Smooth muscle cell (in vitro differentiated cells): ENCODE measurements around the gene CLRN3. TPM values are rescaled to one million over a fixed set of nuclear protein-coding genes. Genes with fewer than 3 reads are reported as not detected.

Experiments
- DNase-seq: peaks from one replicate; lab custom pipeline; 2025; ENCODE audit not compliant: unreplicated experiment; lab: John Stamatoyannopoulos, UW
- H2AFZ ChIP-seq: fragments of 200-600 bp; sonication (generic); 2 replicates; pipeline ENCODE4 v1.6.0; 2016; ENCODE audit warnings: antibody characterized with exemption, low read depth, mild to moderate bottlenecking
- H3F3A ChIP-seq: fragments of 200-600 bp; sonication (generic); 2 replicates; pipeline ENCODE4 v1.6.0; 2017; ENCODE audit warnings: antibody characterized with exemption, low read depth
- H3K27ac ChIP-seq: fragments of 200-600 bp; sonication (generic); 2 replicates; pipeline ENCODE4 v1.5.1; 2016; ENCODE audit warnings: low read depth, mild to moderate bottlenecking
- H3K27me3 ChIP-seq: fragments of 200-600 bp; sonication (generic); 2 replicates; pipeline ENCODE4 v1.6.1; 2016; ENCODE audit warnings: low read depth, mild to moderate bottlenecking
- H3K36me3 ChIP-seq: fragments of 200-600 bp; sonication (generic); 2 replicates; pipeline ENCODE4 v1.5.1; 2016; ENCODE audit warnings: low read depth
- H3K4me1 ChIP-seq: fragments of 200-600 bp; sonication (generic); 2 replicates; pipeline ENCODE4 v1.5.1; 2016; ENCODE audit warnings: low read depth
- H3K4me2 ChIP-seq: fragments of 200-600 bp; sonication (generic); 2 replicates; pipeline ENCODE4 v1.6.0; 2016; ENCODE audit warnings: mild to moderate bottlenecking
- H3K4me3 ChIP-seq: fragments of 200-600 bp; sonication (generic); 2 replicates; pipeline ENCODE4 v1.5.1; 2016; ENCODE audit warnings: mild to moderate bottlenecking
- H3K79me2 ChIP-seq: fragments of 200-600 bp; sonication (generic); 2 replicates; pipeline ENCODE4 v1.6.0; 2016; ENCODE audit warnings: low read depth, mild to moderate bottlenecking
- H3K9ac ChIP-seq: fragments of 200-600 bp; sonication (generic); 2 replicates; pipeline ENCODE4 v1.6.0; 2016; ENCODE audit warnings: low read depth
- H3K9me3 ChIP-seq: fragments of 200-600 bp; sonication (generic); replicated peaks from 2 replicates; pipeline ENCODE4 v1.5.1; 2016; ENCODE audit warnings: low read depth
- H4K20me1 ChIP-seq: fragments of 200-600 bp; sonication (generic); 2 replicates; pipeline ENCODE4 v1.6.0; 2016; ENCODE audit warnings: low read depth
- CTCF ChIP-seq: fragments of 200-600 bp; sonication (generic); IDR thresholded peaks from 2 replicates; pipeline ENCODE4 v1.5.1; 2017; ENCODE audit warnings: borderline replicate concordance, mild to moderate bottlenecking, antibody characterized with exemption; ENCODE audit not compliant: insufficient read depth, poor library complexity, severe bottlenecking
- WGBS: methylation state at CpG from one replicate; pipeline ENCODE4 v1.1.7; 2016; ENCODE audit warnings: low lambda C conversion rate; 5-methylcytosine and 5-hydroxymethylcytosine counted together
- polyA plus RNA-seq: library from polyadenylated mRNA; unstranded; fragments of >200 nt; fragmentation: Nextera tagmentation; extraction: Ambion mirVana; gene quantifications from 2 replicates; pipeline ENCODE4 v1.2.1, GENCODE V29; 2016
- total RNA-seq: library from RNA; depleted of rRNA; stranded (reverse); fragments of >200 nt; gene quantifications from 2 replicates; pipeline ENCODE4 v1.2.3, GENCODE V29; 2014

Gene CLRN3
- total and polyA plus RNA-seq, 2 experiments from 2014 or later: not detected

GRCh38 chr10:127903789-127904188, 11.0 kb upstream of the CLRN3 start:
- no peaks in the 10 kb centered on the region for H3K9me3 ChIP-seq
- no peak overlapping the region for H3K4me3 ChIP-seq
- H3K79me2 ChIP-seq: no peaks in the 10 kb centered on the region
- H4K20me1 ChIP-seq: no peaks in the 10 kb centered on the region
- H3K36me3 ChIP-seq: no peaks in the 10 kb centered on the region
- no peak overlapping the region for H3K4me2 ChIP-seq
- peaks cover 4% of the 10 kb centered on the region for H3K4me1 ChIP-seq
- TF ChIP-seq CTCF: no peak
- DNase-seq: no peak
- H2AFZ ChIP-seq: no peak overlapping the region
- H3K27me3 ChIP-seq: no peaks in the 10 kb centered on the region
- no peak overlapping the region for H3K27ac ChIP-seq
- no peaks in the 10 kb centered on the region for H3F3A ChIP-seq
- H3K9ac ChIP-seq: no peak overlapping the region
- WGBS: 85% methylated on average over 5 of the region's 5 CpGs

GRCh38 chr10:127899766-127900387, 7.1 kb upstream of the CLRN3 start:
- no peak for DNase-seq
- Histone ChIP-seq H3K9me3 (no peaks in the 10 kb centered on the region), H2AFZ (no peak overlapping the region), H3K4me1 (no peaks in the 10 kb centered on the region), H4K20me1 (no peaks in the 10 kb centered on the region), H3K4me3 (no peak overlapping the region), H3K36me3 (no peaks in the 10 kb centered on the region), H3K4me2 (peak overlapping the region; percentile 27), H3F3A (no peaks in the 10 kb centered on the region), H3K27ac (peak overlapping the region; percentile 49), H3K79me2 (no peaks in the 10 kb centered on the region), H3K27me3 (no peaks in the 10 kb centered on the region), H3K9ac (no peak overlapping the region)
- WGBS: 54% methylated on average over 3 of the region's 3 CpGs
- no peak for TF ChIP-seq CTCF

- Histone ChIP-seq H3K79me2 (no peaks in the 10 kb centered on the region), H3K27ac (no peak overlapping the region), H4K20me1 (no peaks in the 10 kb centered on the region), H2AFZ (no peak overlapping the region), H3K4me2 (no peak overlapping the region), H3K9ac (no peak overlapping the region), H3F3A (no peaks in the 10 kb centered on the region), H3K4me3 (no peak overlapping the region), H3K9me3 (no peaks in the 10 kb centered on the region), H3K27me3 (no peaks in the 10 kb centered on the region), H3K4me1 (no peaks in the 10 kb centered on the region), H3K36me3 (no peaks in the 10 kb centered on the region)
- no peak for TF ChIP-seq CTCF
- WGBS: 82% methylated on average over 2 of the region's 2 CpGs
- no peak for DNase-seq
Observed at GRCh38 chr10:127897177-127897576, 4.4 kb upstream of the CLRN3 start.

- Histone ChIP-seq H2AFZ (no peak overlapping the region), H4K20me1 (no peaks in the 10 kb centered on the region), H3K27ac (no peak overlapping the region), H3K9me3 (no peaks in the 10 kb centered on the region), H3K36me3 (no peaks in the 10 kb centered on the region), H3K4me3 (no peak overlapping the region), H3F3A (no peaks in the 10 kb centered on the region), H3K9ac (no peak overlapping the region), H3K4me2 (no peak overlapping the region), H3K27me3 (no peaks in the 10 kb centered on the region), H3K4me1 (no peaks in the 10 kb centered on the region), H3K79me2 (no peaks in the 10 kb centered on the region)
- no peak for TF ChIP-seq CTCF
- no peak for DNase-seq
Observed at GRCh38 chr10:127896590-127896989, 3.8 kb upstream of the CLRN3 start.
